Endometrial microvascular endothelial cells (primary cell): Measurements from ENCODE around the gene PSKH1. TPM values are rescaled to one million over a fixed set of nuclear protein-coding genes. Genes with fewer than 3 reads are reported as not detected.

Experiments used
- in situ Hi-C: cut with HindIII; loops from 2 replicates; pipeline ENCODE4 v1.10.0; 2017; ENCODE audit warnings: low sequenced_read_pairs, low pct_unique_long_range_greater_than_20kb; ENCODE audit errors: inconsistent ontology term
- total RNA-seq: library from RNA; depleted of rRNA; stranded (reverse); fragments of >200 nt; gene quantifications from one replicate; pipeline ENCODE4 v1.2.3, GENCODE V29; 2015; ENCODE audit errors: inconsistent ontology term

The PSKH1 gene
- total RNA-seq = 6.9 TPM

GRCh38 chr16:67892899-67893742, at the start of gene PSKH1:
Gene PSKH1 (plus strand): TSS chr16:67893254. CDS start chr16:67908750, 15,496 bp downstream.
- in situ Hi-C loops = loop anchor here (25.0 kb wide), 1 partner anchor 119 kb away; the partner anchor contains the start of genes DDX28, DPEP2NB and DUS2

DNA sequence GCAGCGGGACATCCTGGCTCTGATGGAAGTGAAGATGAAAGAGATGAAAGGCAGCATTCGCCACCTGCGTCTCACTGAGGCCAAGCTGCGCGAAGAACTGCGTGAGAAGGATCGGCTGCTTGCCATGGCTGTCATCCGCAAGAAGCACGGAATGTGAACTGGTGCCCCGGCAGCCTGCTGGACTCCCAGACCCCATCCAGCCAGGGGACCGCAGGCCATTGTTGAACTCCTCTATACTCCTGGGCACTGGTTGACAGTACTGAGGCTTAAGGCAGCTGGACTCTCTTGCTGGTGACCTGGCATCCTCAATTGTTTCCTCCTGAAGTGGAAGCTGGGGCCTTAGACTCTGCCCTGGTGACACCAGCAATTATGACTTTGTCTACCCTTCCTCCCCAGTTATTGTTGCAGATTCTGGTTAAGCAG, 49.7 kb upstream of the PSKH1 start:
- in situ Hi-C loops = no loop called here

DNA sequence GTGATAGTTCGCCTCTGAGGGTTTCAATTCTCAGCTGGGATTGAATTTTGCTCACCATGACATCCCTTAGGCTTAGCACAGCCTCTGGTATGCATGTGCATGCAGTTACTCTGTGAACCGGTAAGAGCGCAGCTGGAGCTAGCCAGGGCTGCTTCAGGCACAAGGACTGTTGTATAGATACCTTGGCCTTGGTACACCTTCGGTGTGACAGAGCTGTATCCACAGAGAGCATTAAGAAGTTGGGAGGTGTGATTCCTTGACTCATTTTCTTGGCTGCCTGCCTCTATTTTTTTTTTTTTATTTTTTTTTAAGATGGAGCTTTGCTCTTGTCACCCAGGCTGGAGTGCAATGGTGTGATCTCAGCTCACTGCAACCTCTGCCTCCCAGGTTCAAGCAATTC, 48.6 kb upstream of the PSKH1 start:
- in situ Hi-C loops = no loop called here

DNA sequence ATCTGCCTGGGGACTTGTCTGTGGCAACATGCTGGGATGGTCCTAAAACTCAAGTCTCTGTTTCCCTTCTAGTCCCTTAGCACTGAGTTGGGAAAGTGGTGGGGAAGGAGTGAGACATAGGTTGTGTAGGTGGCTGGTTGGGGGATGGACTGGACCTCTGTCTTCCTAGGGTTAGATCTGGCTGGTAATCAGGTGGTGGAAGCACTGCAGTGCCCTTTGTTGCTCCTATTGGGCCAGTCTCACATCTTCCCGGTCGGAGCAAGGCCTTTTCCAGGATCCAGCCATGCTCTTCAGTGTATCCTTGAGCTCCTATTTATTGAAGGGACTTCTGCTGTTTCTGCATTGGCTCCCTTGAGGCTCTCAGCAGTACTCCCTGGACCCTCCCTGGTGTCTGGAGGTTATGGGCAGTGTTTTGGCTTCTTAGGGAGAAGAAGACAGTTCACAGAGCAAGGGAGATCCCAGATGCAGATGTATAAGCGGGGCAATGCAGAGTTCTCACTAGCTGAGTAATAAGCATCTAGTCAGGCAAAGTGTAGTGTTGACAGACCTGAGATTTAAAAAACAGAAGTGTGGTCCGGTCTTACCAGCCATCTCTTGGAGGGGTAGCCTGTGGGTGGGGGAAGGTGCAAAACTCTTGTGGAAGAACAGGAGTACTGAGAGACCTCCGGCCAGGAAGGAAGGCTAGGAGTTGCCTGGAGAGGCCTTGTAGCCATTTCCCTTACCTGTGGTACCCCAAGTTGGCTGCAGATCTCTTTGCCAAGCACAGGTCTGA, 47.6 kb upstream of the PSKH1 start:
- in situ Hi-C loops = no loop called here

GRCh38 chr16:67846063-67846319, 47.1 kb upstream of the PSKH1 start:
- in situ Hi-C loops = no loop called here

DNA sequence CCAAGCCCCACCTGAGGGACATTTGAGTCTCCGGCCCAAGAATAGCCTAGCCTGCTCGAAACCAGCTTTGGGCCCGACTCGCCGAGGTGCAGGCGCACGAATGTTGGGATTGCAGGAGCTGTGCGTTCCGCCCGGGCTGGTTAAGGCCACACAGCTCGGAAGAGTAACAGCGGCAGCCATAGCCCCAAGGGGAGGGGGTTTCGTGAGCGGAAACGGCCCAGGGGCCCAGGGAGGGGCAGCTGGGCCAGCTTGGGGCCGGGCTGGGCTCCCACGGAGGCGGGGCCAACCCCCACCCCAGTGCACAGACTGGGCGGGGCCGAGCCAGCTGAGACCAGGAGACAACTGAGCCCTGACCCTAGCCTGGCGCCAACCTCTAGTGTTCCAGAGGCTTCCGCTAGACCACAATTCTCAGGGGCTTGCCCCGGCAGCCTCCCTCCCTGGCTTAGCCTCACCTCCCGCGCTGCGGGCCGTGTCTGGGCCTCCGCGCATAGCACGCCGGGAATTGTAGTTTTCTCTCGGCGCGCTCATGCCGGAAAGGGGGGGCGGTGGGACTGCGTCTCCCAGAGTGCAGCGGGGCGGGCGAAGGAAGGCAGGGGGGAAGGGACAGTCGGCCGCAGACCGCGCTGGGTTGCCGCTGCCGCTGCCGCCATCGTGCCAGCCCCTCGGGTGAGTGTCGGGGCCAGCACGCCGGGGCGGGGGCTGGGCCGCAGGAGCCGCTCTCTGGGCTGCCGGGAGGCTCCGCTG, 46.6 kb upstream of the PSKH1 start, which contains the start of gene NUTF2:
NUTF2 (plus strand) TSS at position 614 of the 744 bp plus-strand sequence. CDS start 18,198 bp downstream, outside the sequence.
- in situ Hi-C loops = no loop called here

- in situ Hi-C loops = no loop called here
Measured at GRCh38 chr16:67847064-67847861, 45.8 kb upstream of the PSKH1 start, which contains the start of gene CENPT. Gene CENPT (minus strand): TSS chr16:67847693. CDS start chr16:67833859, 13,834 bp downstream.

DNA sequence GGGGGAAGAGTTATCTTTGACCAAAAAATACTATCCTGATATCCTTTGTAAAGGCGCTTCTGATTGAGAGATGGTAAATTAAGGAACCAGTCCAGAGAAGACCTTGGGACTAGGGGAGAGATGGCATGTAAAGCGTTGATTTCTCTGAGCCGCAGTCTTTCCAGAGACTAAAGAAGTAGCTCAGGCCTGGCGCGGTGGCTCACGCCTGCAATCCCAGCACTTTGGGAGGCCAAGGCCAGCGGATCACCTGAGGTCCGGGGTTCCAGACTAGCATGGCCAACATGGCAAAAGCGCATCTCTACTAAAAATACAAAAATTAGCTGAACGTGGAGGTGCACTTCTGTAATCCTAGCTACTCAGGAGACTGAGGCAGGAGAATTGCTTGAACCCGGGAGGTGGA, 44.9 kb upstream of the PSKH1 start:
- in situ Hi-C loops = no loop called here

DNA sequence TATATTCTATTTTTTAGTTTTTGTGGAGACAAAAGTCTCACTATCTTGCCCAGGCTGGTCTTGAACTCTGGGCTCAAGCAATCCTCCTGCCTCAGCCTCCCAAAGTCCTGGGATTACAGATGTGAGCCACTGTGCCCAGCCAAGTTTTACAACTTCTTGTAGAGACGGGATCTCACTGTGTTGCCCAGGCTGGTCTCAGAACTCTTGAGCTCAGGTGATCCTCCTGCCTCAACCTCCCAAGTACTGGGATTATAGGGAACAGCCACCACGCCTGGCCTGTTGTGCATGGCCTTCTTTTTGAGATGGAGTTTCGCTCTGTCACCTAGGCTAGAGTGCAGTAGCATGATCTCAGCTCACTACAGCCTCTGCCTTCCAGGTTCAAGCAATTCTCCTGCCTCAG, 39.4 kb upstream of the PSKH1 start:
- in situ Hi-C loops = no loop called here

DNA sequence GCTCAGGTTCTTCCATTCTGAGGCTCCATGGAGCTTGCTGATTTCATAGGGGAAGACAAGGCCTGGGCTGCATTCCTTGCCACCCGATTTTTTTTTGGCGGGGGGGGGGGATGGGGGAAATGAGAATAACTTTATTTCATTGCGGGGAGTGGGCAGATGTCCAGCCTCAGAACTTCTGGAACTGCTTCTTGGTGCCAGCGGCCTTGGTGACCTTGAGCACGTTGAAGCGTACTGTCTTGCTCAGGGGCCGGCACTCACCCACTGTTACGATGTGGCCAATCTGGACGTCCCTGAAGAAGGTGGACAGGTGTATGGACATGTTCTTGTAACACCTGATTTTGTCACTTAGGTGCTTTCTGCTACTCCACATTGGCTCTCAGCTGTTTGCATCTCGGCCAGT, 37.3 kb upstream of the PSKH1 start:
- in situ Hi-C loops = no loop called here

DNA sequence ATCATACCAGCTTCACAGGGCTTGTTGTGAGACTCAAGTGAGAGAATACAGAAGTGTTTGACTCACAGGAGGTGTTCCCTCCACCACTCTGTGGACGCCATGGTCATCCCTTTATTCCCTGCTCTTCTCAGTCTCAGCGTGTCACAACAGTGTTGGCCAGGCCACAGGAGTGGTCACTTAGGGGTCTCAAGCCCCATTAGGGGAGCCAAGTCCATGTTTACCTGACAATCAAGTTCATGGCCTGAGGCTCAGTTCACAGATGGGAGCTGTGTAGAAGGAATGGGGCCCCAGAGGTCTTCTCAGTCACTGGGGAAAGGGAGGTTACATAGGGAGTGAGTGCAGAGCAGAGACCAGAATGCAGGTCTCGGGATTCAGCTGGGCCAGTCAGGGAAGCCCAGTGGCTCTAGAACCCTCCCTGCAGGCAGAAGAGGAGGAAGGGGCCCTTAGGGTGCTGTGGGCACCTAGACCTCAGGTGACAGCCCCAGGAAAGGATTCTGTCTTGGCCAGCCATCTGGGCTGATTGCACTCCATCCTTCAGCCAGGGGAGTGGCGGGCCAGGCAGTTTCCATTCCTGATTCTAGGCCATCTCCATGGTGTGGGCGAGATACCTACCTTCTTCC, 36.0 kb upstream of the PSKH1 start:
- in situ Hi-C loops = no loop called here

GRCh38 chr16:67857547-67858233, 35.4 kb upstream of the PSKH1 start:
- in situ Hi-C loops = no loop called here

DNA sequence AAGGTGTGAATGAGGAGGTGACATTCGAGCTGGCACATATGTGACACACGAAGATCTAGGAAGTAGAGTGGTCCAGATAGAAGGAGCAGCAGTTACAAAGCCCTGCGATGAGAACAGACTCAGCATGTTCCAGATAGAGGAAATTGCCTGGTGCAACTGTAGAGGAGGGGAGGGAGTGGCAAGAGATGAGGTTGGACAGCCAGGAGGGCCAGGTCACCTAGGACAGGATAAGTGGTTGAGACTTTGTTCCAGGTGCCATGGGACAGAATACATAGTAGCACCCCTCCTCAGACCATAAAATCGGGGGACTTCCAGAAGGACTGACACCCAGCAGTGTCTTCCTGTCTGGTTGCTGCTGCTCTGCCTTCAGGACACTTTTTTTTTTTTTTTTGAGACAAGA, 34.6 kb upstream of the PSKH1 start:
- in situ Hi-C loops = no loop called here

DNA sequence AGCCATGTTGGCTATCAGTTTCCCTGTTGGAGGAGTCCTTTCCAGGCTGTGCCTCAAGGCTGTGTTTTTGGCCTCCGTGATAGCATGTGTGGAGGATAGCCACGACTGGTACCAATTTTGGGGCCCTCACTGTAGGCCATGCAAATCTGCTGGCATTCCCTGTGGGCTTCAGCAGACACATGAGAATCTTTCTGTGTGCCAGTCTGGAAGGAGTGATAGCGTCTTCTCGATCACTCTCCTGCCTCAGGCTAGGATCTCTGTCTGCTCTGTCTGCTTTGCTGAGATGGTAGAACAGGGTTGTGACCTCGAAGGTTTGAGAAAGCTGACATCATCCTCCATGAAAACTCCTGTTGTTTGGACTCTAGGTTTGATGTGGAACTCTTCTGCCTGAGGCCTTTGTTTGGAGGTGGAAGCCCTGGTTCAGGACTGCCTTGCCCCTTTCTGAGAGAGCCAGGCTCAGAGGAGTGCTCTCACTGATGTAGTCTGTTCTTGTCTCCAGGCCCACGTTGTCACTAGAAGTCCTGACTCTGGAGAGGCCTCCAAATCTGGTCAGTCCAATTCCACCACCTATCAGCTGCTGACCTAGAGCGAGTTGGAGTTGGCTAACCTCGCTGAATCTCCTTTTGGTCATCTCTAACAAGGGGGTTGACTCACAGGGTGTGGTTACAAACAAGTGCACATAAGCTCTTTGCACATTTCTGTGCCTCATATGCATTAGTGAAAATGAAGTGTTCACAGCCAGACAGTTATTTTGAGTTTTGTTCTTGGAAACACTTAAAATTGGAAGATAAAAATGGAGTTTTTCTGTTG, 32.3 kb upstream of the PSKH1 start:
- in situ Hi-C loops = no loop called here

GRCh38 chr16:67861877-67862276, 31.2 kb upstream of the PSKH1 start:
- in situ Hi-C loops = no loop called here

GRCh38 chr16:67862623-67863583, 30.2 kb upstream of the PSKH1 start:
- in situ Hi-C loops = no loop called here
